ENCODE measurements around the gene ARHGEF4.

ARHGEF4 gene

DNA sequence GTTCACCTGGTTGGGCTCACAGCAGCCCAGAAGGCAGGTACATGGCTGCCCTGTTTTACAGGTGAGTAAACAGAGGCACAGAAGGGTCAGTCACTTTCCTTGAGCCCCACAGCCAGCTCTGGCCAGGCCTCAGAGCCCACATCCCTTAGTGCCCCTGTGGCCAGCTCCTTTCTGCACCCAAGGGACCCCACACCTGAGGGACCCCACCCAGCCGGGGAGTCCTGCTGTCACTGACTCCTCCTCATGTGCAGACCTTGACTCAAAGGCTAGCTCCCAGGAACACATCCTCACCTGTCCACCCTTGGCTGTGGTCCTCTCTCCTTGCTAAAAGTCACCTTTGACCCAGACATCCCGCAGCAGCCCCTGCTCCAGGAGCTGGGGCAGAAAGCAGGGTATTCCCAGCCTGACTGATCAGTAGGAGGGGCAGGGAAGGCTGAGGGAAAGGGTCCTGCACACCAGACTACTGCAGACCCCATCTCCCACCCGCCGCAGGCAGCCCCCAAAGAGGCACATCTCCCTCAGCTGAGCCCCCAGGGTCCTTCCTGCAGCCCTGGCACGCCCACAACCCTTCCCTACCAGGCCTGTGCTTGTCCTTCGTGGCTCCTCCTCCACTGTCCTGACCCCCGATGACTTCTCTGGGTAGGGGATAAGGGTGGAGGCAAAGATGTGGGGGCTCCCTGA is 9.8 kb upstream of the ARHGEF4 start:
- 58% methylated on average over 7 of the region's 7 CpGs for WGBS
- Histone ChIP-seq H3K36me3 (ENCODE audit: insufficient read depth, low read length) (no peaks in the 10 kb centered on the region), H3K9ac (ENCODE audit: low read depth, low read length) (no peak overlapping the region), H3K4me1 (ENCODE audit: insufficient read depth, low read length) (peaks cover 26% of the 10 kb centered on the region), H3K4me3 (ENCODE audit: low read length) (no peak overlapping the region), H3K9me3 (ENCODE audit: insufficient read depth, low read depth, low read length) (no peaks in the 10 kb centered on the region), H3K27ac (ENCODE audit: low read depth, low read length) (peak overlapping the region; percentile 32; the same call in 1 of the 2 replicates), H3K27me3 (ENCODE audit: insufficient read depth, low read length) (no peaks in the 10 kb centered on the region)

DNA sequence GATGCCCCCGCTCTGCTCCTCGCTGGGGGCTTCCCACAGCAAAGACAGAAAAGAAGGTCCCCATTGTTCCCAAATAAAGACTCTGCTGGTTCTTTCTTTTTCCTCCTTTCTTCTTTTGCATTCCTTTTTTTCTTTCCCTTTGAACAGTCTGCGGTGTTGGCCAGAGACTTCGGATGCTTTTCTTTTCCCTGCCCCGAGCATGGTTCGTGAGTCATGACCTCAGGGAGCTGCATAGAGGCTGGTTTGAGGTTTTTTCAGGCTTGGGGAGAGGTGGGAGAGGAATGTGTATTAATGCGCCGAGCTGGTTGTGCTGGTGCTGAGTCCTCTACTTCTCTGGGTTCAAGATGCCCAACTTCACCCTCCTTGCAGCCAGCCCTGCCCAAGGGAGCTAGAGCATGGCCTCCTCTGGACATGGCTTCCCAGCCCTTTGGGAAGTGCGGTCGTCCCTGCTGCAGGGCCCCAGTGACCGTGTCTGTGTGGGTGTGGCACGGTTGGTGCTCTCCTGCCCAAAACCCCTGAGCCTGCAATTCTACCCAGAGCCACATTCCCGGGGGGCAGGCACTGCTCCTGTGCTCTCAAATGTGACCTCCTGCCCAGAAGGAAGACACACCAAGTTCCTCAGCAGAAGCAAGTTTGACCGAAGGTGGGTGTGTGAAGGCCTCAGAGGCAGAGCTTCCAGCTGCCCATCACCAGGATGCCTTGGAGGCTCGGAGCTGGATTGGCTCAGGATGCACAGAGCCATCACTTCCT is 9.0 kb upstream of the ARHGEF4 start:
- no peaks in the 10 kb centered on the region for H3K9me3 ChIP-seq (ENCODE audit: insufficient read depth, low read depth, low read length)
- H3K36me3 ChIP-seq (ENCODE audit: insufficient read depth, low read length) = no peaks in the 10 kb centered on the region
- no peak overlapping the region for H3K9ac ChIP-seq (ENCODE audit: low read depth, low read length)
- no peak overlapping the region for H3K4me3 ChIP-seq (ENCODE audit: low read length)
- 45% methylated on average over 15 of the region's 15 CpGs for WGBS
- H3K27ac ChIP-seq (ENCODE audit: low read depth, low read length) = peak overlapping the region; percentile 62; the same call in 1 of the 2 replicates
- no peaks in the 10 kb centered on the region for H3K27me3 ChIP-seq (ENCODE audit: insufficient read depth, low read length)
- peaks cover 26% of the 10 kb centered on the region for H3K4me1 ChIP-seq (ENCODE audit: insufficient read depth, low read length)

DNA sequence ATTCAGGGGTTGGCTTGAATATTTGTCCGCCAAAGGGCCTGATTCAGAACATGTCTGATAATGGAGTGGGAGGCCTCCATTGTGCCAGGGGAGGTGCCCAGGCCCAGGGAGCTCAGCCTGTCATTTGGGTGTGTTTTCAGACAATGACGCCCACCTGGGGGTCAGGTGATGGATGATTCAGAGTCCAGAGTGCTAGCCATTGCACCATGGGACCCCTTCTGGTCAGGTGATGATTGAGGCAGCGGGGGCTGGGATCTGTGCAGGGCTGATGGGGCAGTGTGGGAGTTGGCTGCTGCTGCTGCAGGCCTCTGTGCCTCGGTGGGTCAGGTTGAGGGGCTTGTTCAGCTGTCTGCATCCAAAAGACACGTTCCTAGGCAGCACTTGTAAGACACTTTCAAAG is 8.3 kb upstream of the ARHGEF4 start:
- WGBS = 86% methylated on average over 5 of the region's 5 CpGs
- Histone ChIP-seq H3K4me3 (ENCODE audit: low read length) (no peak overlapping the region), H3K9ac (ENCODE audit: low read depth, low read length) (no peak overlapping the region), H3K36me3 (ENCODE audit: insufficient read depth, low read length) (no peaks in the 10 kb centered on the region), H3K27ac (ENCODE audit: low read depth, low read length) (0 out of 2 replicates have a peak overlapping the region, but pooled peaks have one; percentile 62), H3K4me1 (ENCODE audit: insufficient read depth, low read length) (peaks cover 26% of the 10 kb centered on the region), H3K27me3 (ENCODE audit: insufficient read depth, low read length) (no peaks in the 10 kb centered on the region), H3K9me3 (ENCODE audit: insufficient read depth, low read depth, low read length) (no peaks in the 10 kb centered on the region)

DNA sequence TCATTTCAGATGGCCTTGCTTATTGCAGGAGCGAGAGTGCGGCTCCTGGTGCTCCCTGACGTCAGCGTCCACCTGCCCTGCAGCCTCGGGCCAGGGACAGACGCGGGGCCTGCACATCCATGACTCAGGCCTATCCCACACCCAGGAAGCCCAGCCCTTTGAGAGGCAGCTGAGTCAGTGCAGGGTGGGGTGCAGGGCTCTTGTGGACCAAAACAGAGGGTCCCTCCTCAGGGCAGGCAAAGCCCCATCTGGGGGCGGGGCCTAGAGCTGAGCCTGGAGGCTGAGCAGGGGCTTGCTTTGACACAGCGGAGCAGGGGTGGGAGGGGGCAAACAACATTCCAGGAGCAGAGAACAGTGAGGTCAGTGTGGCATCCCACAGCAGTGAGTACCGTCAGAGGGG is 7.7 kb upstream of the ARHGEF4 start:
- no peaks in the 10 kb centered on the region for H3K36me3 ChIP-seq (ENCODE audit: insufficient read depth, low read length)
- no peak overlapping the region for H3K4me3 ChIP-seq (ENCODE audit: low read length)
- no peak overlapping the region for H3K27ac ChIP-seq (ENCODE audit: low read depth, low read length)
- no peaks in the 10 kb centered on the region for H3K9me3 ChIP-seq (ENCODE audit: insufficient read depth, low read depth, low read length)
- no peak overlapping the region for H3K9ac ChIP-seq (ENCODE audit: low read depth, low read length)
- 75% methylated on average over 10 of the region's 10 CpGs for WGBS
- no peaks in the 10 kb centered on the region for H3K27me3 ChIP-seq (ENCODE audit: insufficient read depth, low read length)
- peaks cover 26% of the 10 kb centered on the region for H3K4me1 ChIP-seq (ENCODE audit: insufficient read depth, low read length)

DNA sequence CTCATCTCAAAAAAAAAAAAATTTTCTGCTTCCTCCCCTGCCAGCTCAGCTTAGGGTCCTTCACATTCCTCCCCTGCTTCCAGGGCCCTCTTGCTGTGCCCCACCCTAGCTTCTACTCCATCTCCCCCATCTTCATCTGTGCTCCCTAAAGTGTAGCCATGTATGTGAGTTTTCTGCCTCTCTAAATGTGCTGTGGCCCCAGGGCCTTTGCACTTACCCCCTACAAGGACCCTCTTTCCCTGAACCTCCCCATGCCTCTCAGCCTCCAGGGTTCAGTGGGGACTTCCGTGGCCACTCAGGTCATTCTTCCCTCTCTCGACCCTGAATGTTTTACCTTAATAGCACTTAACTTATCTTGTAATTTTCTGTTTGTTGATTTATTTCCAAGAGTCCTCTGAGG is 6.2 kb upstream of the ARHGEF4 start:
- WGBS = 95% methylated on average over 2 of the region's 2 CpGs
- no peak overlapping the region for H3K27ac ChIP-seq (ENCODE audit: low read depth, low read length)
- no peaks in the 10 kb centered on the region for H3K36me3 ChIP-seq (ENCODE audit: insufficient read depth, low read length)
- H3K4me3 ChIP-seq (ENCODE audit: low read length) = no peak overlapping the region
- H3K9me3 ChIP-seq (ENCODE audit: insufficient read depth, low read depth, low read length) = no peaks in the 10 kb centered on the region
- no peaks in the 10 kb centered on the region for H3K27me3 ChIP-seq (ENCODE audit: insufficient read depth, low read length)
- peaks cover 21% of the 10 kb centered on the region for H3K4me1 ChIP-seq (ENCODE audit: insufficient read depth, low read length)
- no peak overlapping the region for H3K9ac ChIP-seq (ENCODE audit: low read depth, low read length)

DNA sequence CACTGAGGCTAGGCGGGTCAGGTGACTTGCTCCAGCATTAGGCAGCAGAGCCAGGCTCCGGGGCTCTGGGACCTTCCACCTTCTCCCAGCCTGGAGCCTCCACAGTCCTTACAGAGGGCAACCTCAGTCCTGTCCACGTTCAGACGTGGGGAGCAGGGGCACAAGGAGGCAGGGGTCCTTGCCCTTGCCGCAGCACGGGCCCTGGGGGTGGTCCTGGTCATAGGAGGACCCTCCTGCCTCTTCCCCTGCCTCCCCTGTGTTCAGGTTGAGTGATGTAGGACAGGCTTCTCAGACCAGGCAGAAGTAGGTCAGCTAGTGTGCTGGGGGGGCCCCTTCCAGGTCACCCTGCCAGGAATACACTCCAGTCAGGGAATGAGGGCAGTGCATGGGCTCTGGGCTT is 5.4 kb upstream of the ARHGEF4 start:
- Histone ChIP-seq H3K27me3 (ENCODE audit: insufficient read depth, low read length) (peaks cover 7% of the 10 kb centered on the region), H3K36me3 (ENCODE audit: insufficient read depth, low read length) (no peaks in the 10 kb centered on the region), H3K4me1 (ENCODE audit: insufficient read depth, low read length) (peaks cover 21% of the 10 kb centered on the region), H3K4me3 (ENCODE audit: low read length) (no peak overlapping the region), H3K9ac (ENCODE audit: low read depth, low read length) (no peak overlapping the region), H3K9me3 (ENCODE audit: insufficient read depth, low read depth, low read length) (no peaks in the 10 kb centered on the region), H3K27ac (ENCODE audit: low read depth, low read length) (no peak overlapping the region)
- WGBS = 89% methylated on average over 6 of the region's 6 CpGs

DNA sequence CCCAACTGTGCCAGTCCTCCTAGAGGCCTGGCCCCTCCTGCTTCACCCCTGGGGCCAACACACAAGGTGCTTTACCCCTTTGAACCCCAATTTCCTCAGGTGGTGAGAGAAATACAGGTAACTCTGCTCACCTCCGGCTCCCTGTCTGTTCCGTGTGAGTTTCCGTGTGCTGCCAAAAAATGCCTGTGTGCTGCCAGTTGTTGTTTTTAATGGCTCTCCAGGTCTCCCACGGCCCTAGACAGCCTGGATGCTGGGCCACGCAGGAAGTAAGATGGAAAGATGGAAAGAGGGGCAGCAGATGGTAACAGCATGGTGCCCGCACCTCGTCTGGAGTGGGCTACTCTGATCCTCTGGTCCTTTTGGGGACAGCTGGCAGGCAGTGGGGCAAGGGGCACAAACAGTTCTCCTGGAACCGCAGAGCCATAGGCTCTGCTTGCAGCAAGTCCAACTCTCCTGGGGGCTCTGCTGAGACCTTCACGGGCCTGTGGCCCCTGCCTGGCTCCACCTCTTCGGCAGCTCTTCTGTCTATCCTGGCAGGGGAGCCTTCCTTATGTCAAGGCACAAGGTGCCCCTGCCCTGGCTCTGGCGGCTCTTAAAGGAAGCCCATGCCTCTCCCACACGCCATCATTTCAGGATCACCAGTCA is 4.3 kb upstream of the ARHGEF4 start:
- Histone ChIP-seq H3K27me3 (ENCODE audit: insufficient read depth, low read length) (peaks cover 17% of the 10 kb centered on the region), H3K4me3 (ENCODE audit: low read length) (no peak overlapping the region), H3K27ac (ENCODE audit: low read depth, low read length) (no peak overlapping the region), H3K36me3 (ENCODE audit: insufficient read depth, low read length) (no peaks in the 10 kb centered on the region), H3K4me1 (ENCODE audit: insufficient read depth, low read length) (peaks cover 13% of the 10 kb centered on the region), H3K9ac (ENCODE audit: low read depth, low read length) (no peak overlapping the region), H3K9me3 (ENCODE audit: insufficient read depth, low read depth, low read length) (no peaks in the 10 kb centered on the region)
- WGBS = 93% methylated on average over 12 of the region's 12 CpGs

DNA sequence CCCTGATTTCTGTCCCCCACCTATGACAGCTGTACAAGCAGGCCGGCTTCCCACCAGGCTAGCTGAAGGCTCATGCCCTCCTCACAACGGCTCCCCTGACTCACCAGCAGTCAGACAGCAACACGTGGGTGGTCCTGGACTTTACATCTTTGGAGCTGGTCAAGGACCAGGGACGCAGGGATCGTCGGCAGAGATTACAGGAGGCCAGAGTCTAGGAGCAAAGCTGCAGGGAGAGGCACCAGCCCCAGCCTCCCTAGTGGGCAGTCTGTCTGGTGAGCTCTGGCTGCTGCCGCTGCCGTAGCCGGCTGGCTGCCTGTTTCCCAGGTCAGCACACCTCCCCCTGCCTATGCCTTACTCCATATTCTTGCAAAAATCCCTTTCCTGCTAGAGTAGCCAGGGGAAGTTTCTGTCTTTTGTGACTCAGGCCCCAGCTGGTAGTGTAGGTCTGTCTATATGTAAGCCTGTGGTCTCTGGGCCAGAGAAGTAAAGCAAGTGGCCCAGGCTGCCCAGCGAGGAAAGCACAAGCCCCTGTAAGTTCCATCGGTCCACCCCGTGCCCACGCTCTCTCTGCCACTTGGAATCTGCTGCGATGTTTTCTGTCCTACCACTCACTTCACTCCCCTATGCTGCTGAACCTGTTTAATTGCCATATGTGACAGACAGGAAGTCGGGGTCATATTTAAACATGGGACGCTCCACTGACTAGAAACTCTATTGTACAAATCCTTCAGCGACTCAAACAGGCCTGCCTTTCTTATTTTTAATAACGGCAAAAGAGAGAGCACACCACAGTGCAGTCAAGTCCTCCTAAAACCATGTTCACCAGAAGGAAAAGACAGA is 2.4 kb upstream of the ARHGEF4 start:
- WGBS = 76% methylated on average over 18 of the region's 18 CpGs
- Histone ChIP-seq H3K27ac (ENCODE audit: low read depth, low read length) (no peak overlapping the region), H3K4me1 (ENCODE audit: insufficient read depth, low read length) (no peaks in the 10 kb centered on the region), H3K36me3 (ENCODE audit: insufficient read depth, low read length) (no peaks in the 10 kb centered on the region), H3K27me3 (ENCODE audit: insufficient read depth, low read length) (peaks cover 29% of the 10 kb centered on the region), H3K4me3 (ENCODE audit: low read length) (no peak overlapping the region), H3K9me3 (ENCODE audit: insufficient read depth, low read depth, low read length) (no peaks in the 10 kb centered on the region), H3K9ac (ENCODE audit: low read depth, low read length) (no peak overlapping the region)

DNA sequence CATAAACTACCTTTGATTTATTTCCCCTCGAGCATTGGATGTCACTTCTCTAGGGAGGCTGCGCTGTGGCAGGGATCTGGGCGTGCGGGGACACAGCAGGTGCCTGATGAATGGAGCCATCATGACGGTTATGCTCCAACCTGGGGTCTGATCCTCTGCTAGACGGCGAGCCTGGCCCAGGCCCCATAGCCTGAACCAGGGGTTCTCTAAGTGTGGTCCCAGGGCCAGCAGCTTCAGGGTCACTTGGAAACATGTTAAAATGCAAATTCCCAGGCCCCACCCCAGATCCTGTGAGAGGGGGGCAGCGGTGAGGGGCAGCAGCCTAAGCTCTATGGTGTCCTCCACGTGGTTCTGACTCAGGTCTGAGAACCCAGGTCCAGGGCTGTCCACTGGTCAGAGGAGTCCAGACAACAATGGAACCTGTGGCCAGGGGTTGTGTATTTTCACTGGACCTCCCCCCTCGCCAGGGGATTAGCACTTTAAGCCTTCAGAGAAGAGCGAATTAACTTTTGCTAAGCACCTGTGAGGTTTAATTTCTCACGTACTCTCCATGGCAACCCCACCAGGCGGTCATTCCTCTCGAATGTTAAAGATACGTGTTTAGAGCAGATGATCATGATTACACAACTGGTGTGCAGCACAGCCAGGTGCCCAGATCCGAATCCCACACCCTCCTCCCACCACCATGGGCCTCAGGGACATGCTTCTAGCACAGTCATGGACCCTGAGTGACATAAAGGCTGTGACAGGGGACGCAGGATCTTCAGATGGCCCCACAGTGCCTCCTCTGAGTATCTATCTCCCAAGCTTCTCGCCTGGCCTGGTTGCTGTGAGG is 1.6 kb upstream of the ARHGEF4 start:
- WGBS = 87% methylated on average over 18 of the region's 18 CpGs
- Histone ChIP-seq H3K36me3 (ENCODE audit: insufficient read depth, low read length) (no peaks in the 10 kb centered on the region), H3K9ac (ENCODE audit: low read depth, low read length) (no peak overlapping the region), H3K4me1 (ENCODE audit: insufficient read depth, low read length) (no peaks in the 10 kb centered on the region), H3K27ac (ENCODE audit: low read depth, low read length) (no peak overlapping the region), H3K27me3 (ENCODE audit: insufficient read depth, low read length) (peaks cover 34% of the 10 kb centered on the region), H3K4me3 (ENCODE audit: low read length) (no peak overlapping the region), H3K9me3 (ENCODE audit: insufficient read depth, low read depth, low read length) (no peaks in the 10 kb centered on the region)

DNA sequence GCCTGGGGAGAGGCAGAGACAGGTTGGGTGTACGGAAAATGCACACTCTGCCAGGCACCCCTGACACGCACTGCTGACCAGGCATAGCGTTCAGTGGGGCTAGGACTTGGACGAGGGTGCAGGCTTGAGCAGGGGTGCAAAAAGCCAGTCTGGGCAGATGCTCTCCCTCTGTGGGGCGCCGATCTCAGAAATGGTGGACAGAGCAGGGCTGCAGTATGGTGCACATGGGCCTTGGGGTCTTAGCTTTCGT is 1.0 kb upstream of the ARHGEF4 start:
- Histone ChIP-seq H3K36me3 (ENCODE audit: insufficient read depth, low read length) (no peaks in the 10 kb centered on the region), H3K27ac (ENCODE audit: low read depth, low read length) (no peak overlapping the region), H3K4me3 (ENCODE audit: low read length) (no peak overlapping the region), H3K9ac (ENCODE audit: low read depth, low read length) (no peak overlapping the region), H3K9me3 (ENCODE audit: insufficient read depth, low read depth, low read length) (no peaks in the 10 kb centered on the region), H3K27me3 (ENCODE audit: insufficient read depth, low read length) (peaks cover 34% of the 10 kb centered on the region), H3K4me1 (ENCODE audit: insufficient read depth, low read length) (no peaks in the 10 kb centered on the region)
- WGBS = 91% methylated on average over 6 of the region's 7 CpGs

Data from HUES64 (cell line).